ENCODE data around the gene FOXD4L3.
"Not testable (repeated sequence)": the region's sequence is repeated elsewhere in the genome, so short reads cannot be mapped to it uniquely, and the experiment has no call there.

The FOXD4L3 gene

GRCh38 chr9:68302567-68302966 lies at the start of gene FOXD4L3:
Gene FOXD4L3 (plus strand): TSS chr9:68302867. CDS start chr9:68302952, 85 bp downstream.
- H3K4me1 ChIP-seq (ENCODE audit: control insufficient read depth in 2 of 2, insufficient read depth in 2 of 2, low read length in 2 of 2); H3K9ac ChIP-seq (ENCODE audit: low read depth in 1 of 2, low read length in 2 of 2); H3K27ac ChIP-seq (ENCODE audit: low read depth in 2 of 2, low read length in 2 of 2); H3K9me3 ChIP-seq (ENCODE audit: control insufficient read depth in 2 of 2, low read length in 2 of 2); H3K27me3 ChIP-seq (ENCODE audit: control insufficient read depth in 2 of 2, insufficient read depth in 2 of 2, low read length in 2 of 2); H3K36me3 ChIP-seq (ENCODE audit: control insufficient read depth in 2 of 2, insufficient read depth in 2 of 2, low read length in 2 of 2); H3K4me3 ChIP-seq (ENCODE audit: low read length in 2 of 2): not testable (repeated sequence)

GRCh38 chr9:68281041-68281440 lies 21.6 kb upstream of the FOXD4L3 start:
- H3K9ac ChIP-seq (ENCODE audit: low read depth in 1 of 2, low read length in 2 of 2); H3K36me3 ChIP-seq (ENCODE audit: control insufficient read depth in 2 of 2, insufficient read depth in 2 of 2, low read length in 2 of 2); H3K27me3 ChIP-seq (ENCODE audit: control insufficient read depth in 2 of 2, insufficient read depth in 2 of 2, low read length in 2 of 2); H3K4me1 ChIP-seq (ENCODE audit: control insufficient read depth in 2 of 2, insufficient read depth in 2 of 2, low read length in 2 of 2); H3K9me3 ChIP-seq (ENCODE audit: control insufficient read depth in 2 of 2, low read length in 2 of 2); H3K27ac ChIP-seq (ENCODE audit: low read depth in 2 of 2, low read length in 2 of 2); H3K4me3 ChIP-seq (ENCODE audit: low read length in 2 of 2): not testable (repeated sequence)

GRCh38 chr9:68303771-68304170 lies 1.1 kb downstream of the FOXD4L3 start:
- H3K9me3 ChIP-seq (ENCODE audit: control insufficient read depth in 2 of 2, low read length in 2 of 2); H3K27me3 ChIP-seq (ENCODE audit: control insufficient read depth in 2 of 2, insufficient read depth in 2 of 2, low read length in 2 of 2); H3K27ac ChIP-seq (ENCODE audit: low read depth in 2 of 2, low read length in 2 of 2); H3K36me3 ChIP-seq (ENCODE audit: control insufficient read depth in 2 of 2, insufficient read depth in 2 of 2, low read length in 2 of 2); H3K4me1 ChIP-seq (ENCODE audit: control insufficient read depth in 2 of 2, insufficient read depth in 2 of 2, low read length in 2 of 2); H3K9ac ChIP-seq (ENCODE audit: low read depth in 1 of 2, low read length in 2 of 2); H3K4me3 ChIP-seq (ENCODE audit: low read length in 2 of 2): not testable (repeated sequence)

- not testable (repeated sequence) for H3K9ac ChIP-seq (ENCODE audit: low read depth in 1 of 2, low read length in 2 of 2); H3K36me3 ChIP-seq (ENCODE audit: control insufficient read depth in 2 of 2, insufficient read depth in 2 of 2, low read length in 2 of 2)
Measured at GRCh38 chr9:68304212-68304611, 1.5 kb downstream of the FOXD4L3 start.

GRCh38 chr9:68304777-68305176 lies 2.1 kb downstream of the FOXD4L3 start:
- not testable (repeated sequence) for H3K9me3 ChIP-seq (ENCODE audit: control insufficient read depth in 2 of 2, low read length in 2 of 2); H3K4me1 ChIP-seq (ENCODE audit: control insufficient read depth in 2 of 2, insufficient read depth in 2 of 2, low read length in 2 of 2); H3K9ac ChIP-seq (ENCODE audit: low read depth in 1 of 2, low read length in 2 of 2); H3K4me3 ChIP-seq (ENCODE audit: low read length in 2 of 2); H3K27ac ChIP-seq (ENCODE audit: low read depth in 2 of 2, low read length in 2 of 2); H3K27me3 ChIP-seq (ENCODE audit: control insufficient read depth in 2 of 2, insufficient read depth in 2 of 2, low read length in 2 of 2); H3K36me3 ChIP-seq (ENCODE audit: control insufficient read depth in 2 of 2, insufficient read depth in 2 of 2, low read length in 2 of 2)

More at GRCh38 chr9:68304212-68304611, 1.5 kb downstream of the FOXD4L3 start:
- not testable (repeated sequence) for H3K9me3 ChIP-seq (ENCODE audit: control insufficient read depth in 2 of 2, low read length in 2 of 2); H3K4me1 ChIP-seq (ENCODE audit: control insufficient read depth in 2 of 2, insufficient read depth in 2 of 2, low read length in 2 of 2); H3K27me3 ChIP-seq (ENCODE audit: control insufficient read depth in 2 of 2, insufficient read depth in 2 of 2, low read length in 2 of 2); H3K4me3 ChIP-seq (ENCODE audit: low read length in 2 of 2); H3K27ac ChIP-seq (ENCODE audit: low read depth in 2 of 2, low read length in 2 of 2)

GRCh38 chr9:68305680-68306285 lies 3.1 kb downstream of the FOXD4L3 start:
- H3K4me1 ChIP-seq (ENCODE audit: control insufficient read depth in 2 of 2, insufficient read depth in 2 of 2, low read length in 2 of 2); H3K4me3 ChIP-seq (ENCODE audit: low read length in 2 of 2); H3K27me3 ChIP-seq (ENCODE audit: control insufficient read depth in 2 of 2, insufficient read depth in 2 of 2, low read length in 2 of 2); H3K9me3 ChIP-seq (ENCODE audit: control insufficient read depth in 2 of 2, low read length in 2 of 2); H3K27ac ChIP-seq (ENCODE audit: low read depth in 2 of 2, low read length in 2 of 2); H3K36me3 ChIP-seq (ENCODE audit: control insufficient read depth in 2 of 2, insufficient read depth in 2 of 2, low read length in 2 of 2); H3K9ac ChIP-seq (ENCODE audit: low read depth in 1 of 2, low read length in 2 of 2): not testable (repeated sequence)

- not testable (repeated sequence) for H3K36me3 ChIP-seq (ENCODE audit: control insufficient read depth in 2 of 2, insufficient read depth in 2 of 2, low read length in 2 of 2); H3K9ac ChIP-seq (ENCODE audit: low read depth in 1 of 2, low read length in 2 of 2); H3K27ac ChIP-seq (ENCODE audit: low read depth in 2 of 2, low read length in 2 of 2); H3K4me1 ChIP-seq (ENCODE audit: control insufficient read depth in 2 of 2, insufficient read depth in 2 of 2, low read length in 2 of 2); H3K4me3 ChIP-seq (ENCODE audit: low read length in 2 of 2); H3K9me3 ChIP-seq (ENCODE audit: control insufficient read depth in 2 of 2, low read length in 2 of 2); H3K27me3 ChIP-seq (ENCODE audit: control insufficient read depth in 2 of 2, insufficient read depth in 2 of 2, low read length in 2 of 2)
Measured at GRCh38 chr9:68306391-68306964, 3.8 kb downstream of the FOXD4L3 start.

- not testable (repeated sequence) for H3K36me3 ChIP-seq (ENCODE audit: control insufficient read depth in 2 of 2, insufficient read depth in 2 of 2, low read length in 2 of 2); H3K27ac ChIP-seq (ENCODE audit: low read depth in 2 of 2, low read length in 2 of 2); H3K4me1 ChIP-seq (ENCODE audit: control insufficient read depth in 2 of 2, insufficient read depth in 2 of 2, low read length in 2 of 2); H3K9ac ChIP-seq (ENCODE audit: low read depth in 1 of 2, low read length in 2 of 2); H3K4me3 ChIP-seq (ENCODE audit: low read length in 2 of 2); H3K27me3 ChIP-seq (ENCODE audit: control insufficient read depth in 2 of 2, insufficient read depth in 2 of 2, low read length in 2 of 2); H3K9me3 ChIP-seq (ENCODE audit: control insufficient read depth in 2 of 2, low read length in 2 of 2)
Measured at GRCh38 chr9:68307127-68307526, 4.5 kb downstream of the FOXD4L3 start.

GRCh38 chr9:68307654-68308053 lies 5.0 kb downstream of the FOXD4L3 start:
- H3K4me3 ChIP-seq (ENCODE audit: low read length in 2 of 2); H3K4me1 ChIP-seq (ENCODE audit: control insufficient read depth in 2 of 2, insufficient read depth in 2 of 2, low read length in 2 of 2); H3K9ac ChIP-seq (ENCODE audit: low read depth in 1 of 2, low read length in 2 of 2): not testable (repeated sequence)

GRCh38 chr9:68311208-68311607 lies 8.5 kb downstream of the FOXD4L3 start:
- H3K4me1 ChIP-seq (ENCODE audit: control insufficient read depth in 2 of 2, insufficient read depth in 2 of 2, low read length in 2 of 2); H3K27me3 ChIP-seq (ENCODE audit: control insufficient read depth in 2 of 2, insufficient read depth in 2 of 2, low read length in 2 of 2); H3K4me3 ChIP-seq (ENCODE audit: low read length in 2 of 2); H3K36me3 ChIP-seq (ENCODE audit: control insufficient read depth in 2 of 2, insufficient read depth in 2 of 2, low read length in 2 of 2); H3K9me3 ChIP-seq (ENCODE audit: control insufficient read depth in 2 of 2, low read length in 2 of 2); H3K9ac ChIP-seq (ENCODE audit: low read depth in 1 of 2, low read length in 2 of 2); H3K27ac ChIP-seq (ENCODE audit: low read depth in 2 of 2, low read length in 2 of 2): not testable (repeated sequence)

More at GRCh38 chr9:68307654-68308053, 5.0 kb downstream of the FOXD4L3 start:
- not testable (repeated sequence) for H3K27ac ChIP-seq (ENCODE audit: low read depth in 2 of 2, low read length in 2 of 2); H3K36me3 ChIP-seq (ENCODE audit: control insufficient read depth in 2 of 2, insufficient read depth in 2 of 2, low read length in 2 of 2); H3K27me3 ChIP-seq (ENCODE audit: control insufficient read depth in 2 of 2, insufficient read depth in 2 of 2, low read length in 2 of 2); H3K9me3 ChIP-seq (ENCODE audit: control insufficient read depth in 2 of 2, low read length in 2 of 2)

- H3K36me3 ChIP-seq (ENCODE audit: control insufficient read depth in 2 of 2, insufficient read depth in 2 of 2, low read length in 2 of 2); H3K27ac ChIP-seq (ENCODE audit: low read depth in 2 of 2, low read length in 2 of 2); H3K9ac ChIP-seq (ENCODE audit: low read depth in 1 of 2, low read length in 2 of 2); H3K27me3 ChIP-seq (ENCODE audit: control insufficient read depth in 2 of 2, insufficient read depth in 2 of 2, low read length in 2 of 2); H3K9me3 ChIP-seq (ENCODE audit: control insufficient read depth in 2 of 2, low read length in 2 of 2); H3K4me3 ChIP-seq (ENCODE audit: low read length in 2 of 2); H3K4me1 ChIP-seq (ENCODE audit: control insufficient read depth in 2 of 2, insufficient read depth in 2 of 2, low read length in 2 of 2): not testable (repeated sequence)
Measured at GRCh38 chr9:68318209-68318608, 15.5 kb downstream of the FOXD4L3 start.
